HG03108 (cell line): Measurements from ENCODE around the gene MYH13.

Experiments used
- ATAC-seq: cut with Tn5 transposase; IDR thresholded peaks from one replicate; pipeline ENCODE4 v1.9.1; 2021; ENCODE audit warnings: moderate library complexity; ENCODE audit not compliant: unreplicated experiment

The MYH13 gene

GRCh38 chr17:10349403-10349802 is 23.4 kb downstream of the MYH13 start:
- ATAC-seq = no peak

DNA sequence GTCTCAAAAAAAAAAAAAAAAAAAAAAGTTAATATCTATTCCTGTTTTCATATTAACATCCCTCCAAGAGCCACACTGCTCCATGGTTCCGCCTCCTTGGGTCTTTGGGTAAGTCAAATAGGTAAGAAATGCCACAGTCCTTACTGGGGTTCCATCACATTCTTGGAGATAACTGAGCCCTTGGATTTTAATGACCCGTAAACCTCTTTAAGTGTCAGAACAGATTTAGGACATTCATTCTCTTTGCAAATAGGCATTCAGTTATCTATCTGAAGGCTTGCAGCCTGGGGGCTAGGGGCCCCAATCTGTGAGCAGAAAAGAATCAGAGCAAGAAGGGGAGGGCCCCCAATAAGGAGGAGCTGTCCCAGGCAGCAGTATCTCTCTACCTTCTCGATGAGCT is 28.0 kb downstream of the MYH13 start:
- no peak for ATAC-seq

DNA sequence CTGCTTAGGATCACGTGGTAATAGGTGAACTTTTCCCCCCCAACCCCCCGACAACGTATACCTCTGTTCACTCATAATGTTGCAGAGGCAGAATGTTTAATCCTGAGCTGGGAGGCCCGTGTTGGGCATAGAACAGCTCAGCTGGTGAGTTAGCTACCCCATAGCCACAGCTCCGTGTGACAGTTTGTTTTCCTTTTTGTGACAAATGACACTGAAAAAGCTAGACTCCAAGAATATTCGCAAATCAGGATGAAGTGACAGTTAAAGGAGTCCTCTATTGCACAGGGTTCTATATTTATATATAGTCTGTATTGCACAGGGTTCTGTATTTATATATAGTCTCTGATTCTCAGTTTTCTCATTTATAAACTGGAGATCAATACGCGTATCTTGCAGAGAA is 33.8 kb downstream of the MYH13 start:
- no peak for ATAC-seq

GRCh38 chr17:10337976-10338375 is 34.8 kb downstream of the MYH13 start:
- no peak for ATAC-seq

GRCh38 chr17:10337136-10337535 is 35.7 kb downstream of the MYH13 start:
- ATAC-seq = no peak

DNA sequence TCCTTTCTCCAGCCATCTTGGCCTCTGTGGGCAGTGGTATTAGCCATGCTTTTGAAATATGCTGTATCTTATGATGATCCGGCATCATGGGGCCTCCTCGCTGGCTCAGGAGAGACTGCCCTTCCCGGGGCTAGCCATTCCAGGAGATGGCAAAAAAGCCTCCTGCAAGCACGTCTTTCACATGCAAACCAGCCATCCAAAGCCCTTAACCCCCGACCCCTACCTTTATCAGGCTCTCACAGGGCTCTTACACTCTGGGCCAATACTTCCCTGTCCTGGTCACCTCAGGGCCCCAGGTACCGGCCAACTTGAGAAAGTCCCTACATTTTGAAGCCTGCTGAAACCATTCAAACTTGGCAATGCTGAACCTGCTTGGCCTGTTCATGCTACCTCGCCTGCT is 36.4 kb downstream of the MYH13 start:
- ATAC-seq = no peak

DNA sequence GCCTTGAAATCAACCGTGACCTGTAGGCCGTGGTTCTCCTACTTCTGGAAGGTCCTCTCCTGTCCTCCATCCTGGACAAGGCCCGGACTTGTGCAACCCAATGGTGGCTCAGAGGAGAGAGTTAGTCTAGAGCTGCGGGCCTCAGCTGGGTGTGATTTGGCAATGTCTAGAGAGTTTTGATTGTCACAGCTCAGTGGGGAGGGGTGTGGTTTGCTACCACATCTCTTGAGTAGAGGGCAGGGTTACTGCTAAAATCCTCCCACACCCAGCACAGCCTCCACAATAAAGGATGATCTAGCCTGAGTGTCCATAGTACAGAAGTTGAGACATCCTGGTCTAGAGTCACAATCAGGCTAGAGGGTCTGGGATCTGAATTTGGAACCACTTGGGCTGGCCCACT is 40.3 kb downstream of the MYH13 start:
- ATAC-seq = no peak

DNA sequence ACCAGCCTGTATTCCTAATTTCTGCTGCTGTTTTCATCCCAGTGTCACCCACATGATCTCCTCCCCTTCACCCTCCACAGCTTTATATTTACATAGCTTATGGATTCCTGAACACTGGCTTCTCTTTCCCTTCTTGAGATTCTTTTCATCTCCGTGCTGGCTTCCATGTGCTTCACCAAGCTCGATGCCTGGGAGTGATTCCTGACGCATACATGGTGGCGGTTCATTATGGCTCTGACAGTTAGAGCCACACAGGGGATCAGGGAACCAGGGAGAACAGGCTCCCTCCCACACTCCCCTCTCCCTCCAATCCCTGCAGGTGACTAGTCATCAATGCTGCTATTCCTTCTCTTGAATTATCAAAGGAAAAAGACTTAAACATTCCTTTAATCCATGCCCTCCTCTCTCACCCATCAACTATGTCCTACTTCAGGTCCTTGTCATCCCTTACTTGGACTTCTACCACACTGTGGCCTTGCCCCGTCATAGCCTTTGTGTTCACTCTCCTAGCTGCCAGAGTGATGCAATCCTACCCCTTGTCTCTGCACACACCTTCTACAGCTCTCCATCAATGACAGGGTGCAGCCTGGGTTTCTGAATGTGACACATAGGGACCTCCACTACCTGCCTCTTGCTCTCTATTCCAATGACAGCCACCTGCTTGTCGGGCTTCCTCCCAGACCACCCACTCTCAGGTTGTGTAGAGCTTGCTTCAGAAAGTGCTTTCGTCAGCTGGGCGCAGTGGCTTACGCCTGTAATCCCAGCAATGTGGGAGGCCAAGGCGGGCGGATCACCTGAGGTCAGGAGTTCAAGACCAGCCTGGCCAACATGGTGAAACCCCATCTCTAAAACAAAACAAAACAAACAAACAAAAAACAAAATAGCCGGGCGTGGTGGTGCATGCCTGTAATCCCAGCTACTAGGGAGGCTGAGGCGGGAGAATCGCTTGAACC is 43.6 kb downstream of the MYH13 start:
- ATAC-seq = no peak

GRCh38 chr17:10328206-10328605 is 44.6 kb downstream of the MYH13 start:
- no peak for ATAC-seq

GRCh38 chr17:10327640-10328039 is 45.2 kb downstream of the MYH13 start:
- no peak for ATAC-seq

GRCh38 chr17:10325031-10325695 is 47.6 kb downstream of the MYH13 start:
- ATAC-seq = no peak

GRCh38 chr17:10323812-10324610 is 48.8 kb downstream of the MYH13 start:
- ATAC-seq = no peak

DNA sequence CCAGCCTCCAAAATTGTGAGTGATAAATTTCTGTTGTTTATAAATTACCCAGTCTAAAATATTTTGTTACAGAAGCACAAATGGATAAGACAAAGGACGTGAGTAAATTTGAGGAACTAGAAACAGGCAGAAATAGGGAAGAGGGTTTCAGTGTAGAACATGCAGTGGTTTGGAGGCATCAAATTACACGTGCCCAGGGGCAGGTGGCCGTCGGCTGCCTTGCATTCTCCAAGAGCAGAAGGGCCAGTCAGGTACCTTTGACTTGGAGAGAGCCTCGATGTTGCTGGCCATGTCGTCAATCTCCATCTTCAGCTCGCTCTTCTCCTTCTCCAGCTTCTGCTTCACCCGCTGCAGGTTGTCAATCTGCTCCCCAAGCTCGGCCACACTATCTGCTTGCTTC is 54.3 kb downstream of the MYH13 start:
- no peak for ATAC-seq

GRCh38 chr17:10317543-10317834 is 55.3 kb downstream of the MYH13 start:
- ATAC-seq = no peak

- ATAC-seq = peak; percentile 47
Observed at GRCh38 chr17:10316801-10317542, 55.8 kb downstream of the MYH13 start.

- ATAC-seq = no peak
Observed at GRCh38 chr17:10314329-10314728, 58.5 kb downstream of the MYH13 start.

DNA sequence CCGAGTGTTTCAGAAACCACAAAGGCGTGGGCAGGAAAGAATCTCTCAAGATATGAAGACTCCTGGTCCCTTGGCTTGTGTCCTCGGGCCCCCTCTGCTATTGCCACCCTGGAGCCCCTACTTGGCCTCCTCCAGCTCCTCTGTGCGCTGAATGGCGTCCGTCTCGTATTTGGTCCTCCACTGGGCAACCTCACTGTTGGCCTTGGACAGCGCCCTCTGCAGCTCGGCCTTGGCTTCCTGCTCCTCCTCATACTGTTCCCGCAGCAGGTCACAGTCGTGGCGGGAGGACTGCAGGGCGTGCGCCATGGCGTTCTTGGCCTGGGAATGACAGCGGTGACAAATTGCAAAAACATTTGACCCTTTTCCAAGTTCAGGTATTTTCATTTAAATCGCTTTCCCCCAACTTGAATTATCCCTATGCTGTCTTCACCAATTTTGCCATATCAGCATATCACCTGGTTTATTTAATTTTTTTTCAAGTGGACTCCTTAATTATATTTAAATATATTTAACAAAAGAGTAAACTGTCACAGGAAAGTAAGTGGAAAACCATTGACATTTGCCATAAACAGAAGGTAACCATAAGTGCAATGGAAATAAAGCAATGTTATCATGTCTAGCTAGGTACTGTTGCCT is 59.7 kb downstream of the MYH13 start:
- no peak for ATAC-seq

DNA sequence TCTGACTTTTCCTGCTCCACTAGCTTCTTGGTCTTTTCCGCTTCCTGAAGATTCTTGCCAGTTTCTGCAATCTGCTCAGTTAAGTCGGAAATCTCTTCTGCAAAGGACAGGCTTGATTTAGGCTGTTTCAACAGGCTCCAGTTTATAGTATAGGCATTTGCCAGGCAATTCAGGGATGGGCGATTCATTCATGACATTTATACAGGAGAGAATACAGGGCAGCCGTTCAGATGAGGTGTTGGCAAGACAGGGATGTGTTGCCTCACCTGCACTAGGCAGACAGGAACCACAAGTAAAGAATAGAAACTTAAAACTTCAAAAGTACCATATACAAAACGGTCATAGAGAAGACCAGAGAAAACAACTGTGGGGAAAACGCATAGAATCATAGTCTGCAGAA is 61.7 kb downstream of the MYH13 start:
- no peak for ATAC-seq

DNA sequence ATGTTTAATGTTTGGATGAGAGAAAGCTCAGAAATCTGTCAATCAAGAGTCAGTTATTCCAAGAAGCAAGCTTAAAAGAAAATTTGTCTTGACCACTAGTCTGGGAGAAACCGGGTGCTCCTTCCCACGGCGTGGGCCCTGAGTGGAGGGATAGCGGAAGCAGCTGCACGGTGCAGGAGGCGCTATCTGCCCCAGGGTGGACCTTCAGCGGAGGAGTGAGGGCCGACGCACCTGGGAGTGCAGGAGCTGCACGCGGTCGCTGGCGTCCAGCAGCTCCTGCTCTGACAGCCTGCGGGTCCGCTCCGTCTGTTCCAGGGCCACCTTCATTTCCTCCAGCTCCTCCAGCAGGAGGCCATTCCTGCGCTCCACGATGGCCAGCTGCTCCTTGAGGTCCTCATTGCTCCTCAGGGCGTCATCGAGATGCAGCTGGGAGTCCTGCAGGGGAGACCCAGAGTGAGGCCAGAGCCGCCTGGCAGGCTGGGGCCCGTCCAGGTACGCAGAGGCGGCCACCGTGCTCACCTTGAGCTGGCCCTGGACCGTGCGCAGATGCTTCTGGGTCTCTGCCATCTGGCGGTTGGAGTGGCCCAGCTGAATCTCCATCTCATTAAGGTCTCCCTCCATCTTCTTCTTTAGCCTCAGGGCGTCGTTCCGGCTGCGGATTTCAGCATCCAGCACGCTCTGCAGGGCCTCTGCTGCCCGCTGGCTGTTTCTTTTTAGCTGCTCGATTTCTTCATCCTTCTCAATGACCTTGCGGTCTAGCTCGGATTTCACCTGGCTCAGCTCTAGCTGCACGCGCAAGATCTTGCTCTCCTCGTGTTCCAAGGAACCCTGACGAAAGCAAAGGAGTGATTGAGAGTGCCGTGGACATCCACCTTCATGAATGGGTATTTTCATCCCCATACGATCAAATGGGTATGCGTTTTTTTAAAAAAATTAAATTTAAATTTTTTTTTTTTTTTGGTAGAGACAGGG is 63.5 kb downstream of the MYH13 start:
- ATAC-seq = no peak
